Endothelial cell (in vitro differentiated cells): ENCODE results near the gene UFC1. TPM values are rescaled to one million over a fixed set of nuclear protein-coding genes. Genes with fewer than 3 reads are reported as not detected.

Experiments used
- DNase-seq: peaks from one replicate; pipeline ENCODE4 v3.0.0; 2021; ENCODE audit warnings: low spot score
- H3K27ac Mint-ChIP-seq: one replicate; pipeline ENCODE4 v1.8.0; 2021; ENCODE audit warnings: mixed read lengths, inconsistent platforms; ENCODE audit not compliant: unreplicated experiment
- H3K27me3 Mint-ChIP-seq: one replicate; pipeline ENCODE4 v1.8.0; 2021; ENCODE audit warnings: mild to moderate bottlenecking, moderate library complexity, mixed read lengths, inconsistent platforms; ENCODE audit not compliant: unreplicated experiment
- H3K36me3 Mint-ChIP-seq: one replicate; pipeline ENCODE4 v1.8.0; 2021; ENCODE audit warnings: mild to moderate bottlenecking, low read depth, mixed read lengths, inconsistent platforms; ENCODE audit not compliant: unreplicated experiment
- H3K4me1 Mint-ChIP-seq: one replicate; pipeline ENCODE4 v1.8.0; 2021; ENCODE audit warnings: mild to moderate bottlenecking, mixed read lengths, inconsistent platforms; ENCODE audit not compliant: unreplicated experiment
- H3K4me3 Mint-ChIP-seq: one replicate; pipeline ENCODE4 v1.8.0; 2021; ENCODE audit warnings: mild to moderate bottlenecking, mixed read lengths, inconsistent platforms; ENCODE audit not compliant: unreplicated experiment
- H3K9me3 Mint-ChIP-seq: one replicate; pipeline ENCODE4 v1.8.0; 2021; ENCODE audit warnings: mixed read lengths, inconsistent platforms; ENCODE audit not compliant: unreplicated experiment
- CTCF ChIP-seq: fragments of 200-600 bp; sonication (generic); IDR thresholded peaks from one replicate; pipeline ENCODE4 v1.5.0; 2021; ENCODE audit warnings: antibody characterized with exemption; ENCODE audit not compliant: unreplicated experiment
- total RNA-seq: library from RNA; stranded (reverse); fragmentation: NEBNext Ultra II Directional; extraction: Animal tissue kit (Norgen Biotek cat#: 25700); gene quantifications from one replicate; pipeline ENCODE4 v1.2.1, GENCODE V29; 2021; ENCODE audit not compliant: unreplicated experiment

UFC1 gene
- total RNA-seq, 1 donor from 2014 or later, result 124 TPM

- Mint-ChIP-seq H3K4me3 (peak overlapping the region; percentile 61), H3K27ac (peak overlapping the region; percentile 98)
Observed at GRCh38 chr1:161199506-161200139, 45.8 kb downstream of the UFC1 start.

GRCh38 chr1:161200421-161200991, 46.7 kb downstream of the UFC1 start:
- Mint-ChIP-seq H3K4me1 (peaks cover 78% of the 10 kb centered on the region), H3K4me3 (peak overlapping the region; percentile 43), H3K27ac (peak overlapping the region; percentile 98), H3K36me3 (peaks cover 13% of the 10 kb centered on the region), H3K27me3 (peaks cover 9% of the 10 kb centered on the region), H3K9me3 (no peaks in the 10 kb centered on the region)
- no peak for DNase-seq
- TF ChIP-seq CTCF, result no peak

More at GRCh38 chr1:161199506-161200139, 45.8 kb downstream of the UFC1 start:
- peaks cover 16% of the 10 kb centered on the region for H3K36me3 Mint-ChIP-seq
- no peaks in the 10 kb centered on the region for H3K9me3 Mint-ChIP-seq
- peaks cover 13% of the 10 kb centered on the region for H3K27me3 Mint-ChIP-seq
- DNase-seq, result no peak
- TF ChIP-seq CTCF, result no peak
- H3K4me1 Mint-ChIP-seq, result peaks cover 81% of the 10 kb centered on the region

- peaks cover 71% of the 10 kb centered on the region for H3K4me1 Mint-ChIP-seq
Observed at GRCh38 chr1:161200992-161201835, 47.4 kb downstream of the UFC1 start.

GRCh38 chr1:161201836-161202712, 48.3 kb downstream of the UFC1 start, which contains the start of gene NDUFS2:
TSS of gene NDUFS2 (plus strand) at chr1:161202367. CDS start at chr1:161202386, 19 bp downstream.
- Mint-ChIP-seq H3K4me1 (peaks cover 62% of the 10 kb centered on the region), H3K36me3 (peaks cover 16% of the 10 kb centered on the region), H3K4me3 (peak within 1 kb of the TSS; percentile 94), H3K27me3 (peaks cover 6% of the 10 kb centered on the region), H3K9me3 (no peaks in the 10 kb centered on the region), H3K27ac (peak within 1 kb of the TSS; percentile 98)
- DNase-seq, result peak; percentile 89
- no peak for TF ChIP-seq CTCF

More at GRCh38 chr1:161200992-161201835, 47.4 kb downstream of the UFC1 start:
- Mint-ChIP-seq H3K9me3 (no peaks in the 10 kb centered on the region), H3K4me3 (no peak overlapping the region), H3K36me3 (peaks cover 11% of the 10 kb centered on the region), H3K27ac (peak overlapping the region; percentile 98), H3K27me3 (peaks cover 7% of the 10 kb centered on the region)
- no peak for TF ChIP-seq CTCF
- DNase-seq, result peak; percentile 34
